ENCODE data around the gene LARGE1. TPM values are rescaled to one million over a fixed set of nuclear protein-coding genes. Genes with fewer than 3 reads are reported as not detected.

Gene LARGE1
- total and polyA plus RNA-seq, 2 of the 4 experiments (the other 2 are of a cell fraction) = 6.2 to 12.4 TPM

DNA sequence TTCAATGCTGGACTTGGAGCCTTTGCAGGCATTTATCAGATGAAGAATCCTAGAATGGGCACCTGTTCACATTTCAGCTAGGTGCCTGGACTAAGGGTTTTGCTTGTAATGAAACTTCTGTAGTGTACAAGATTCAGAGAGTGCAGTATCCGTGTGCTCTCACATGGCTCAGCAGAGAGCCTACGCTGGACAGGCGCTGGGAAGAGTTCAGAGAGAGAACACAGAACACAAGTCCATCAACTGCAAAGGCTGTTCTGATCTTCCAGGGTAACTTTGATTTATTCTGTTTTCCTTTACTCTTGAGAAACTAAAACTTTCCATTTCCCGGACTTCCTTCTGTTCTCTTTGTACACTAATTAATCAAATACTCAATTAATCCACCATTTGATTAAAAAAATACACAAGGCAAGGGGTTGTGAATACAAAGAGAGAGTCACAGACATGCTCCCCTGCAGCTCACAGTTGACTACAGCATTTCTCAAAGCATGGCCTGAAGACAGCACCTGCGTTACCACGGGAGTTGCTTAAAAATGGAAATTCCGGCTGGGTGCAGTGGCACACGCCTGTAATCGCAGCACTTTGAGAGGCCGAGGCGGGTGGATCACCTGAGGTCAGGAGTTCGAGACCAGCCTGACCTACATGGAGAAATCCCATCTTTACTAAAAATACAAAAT lies 393.7 kb downstream of the LARGE1 start:
- Histone ChIP-seq H3K9ac (ENCODE audit: low read depth, low read length) (no peak overlapping the region), H4K5ac (ENCODE audit: low read depth, low read length) (no peak overlapping the region), H3K4me2 (ENCODE audit: low read depth, low read length) (no peak overlapping the region), H3K14ac (replicated peaks; ENCODE audit: low read depth, low read length) (no peak overlapping the region), H4K8ac (ENCODE audit: low read depth in 2 of 2, low read length in 2 of 2) (no peak overlapping the region), H3K4me1 (ENCODE audit: control insufficient read depth, insufficient read depth, low read length) (no peaks in the 10 kb centered on the region), H3K23ac (ENCODE audit: low read depth, low read length) (no peak overlapping the region), H3K56ac (ENCODE audit: extremely low read depth, insufficient read depth, low read length) (no peak overlapping the region), H2BK120ac (ENCODE audit: low read depth, low read length) (no peak overlapping the region), H3K18ac (ENCODE audit: low read depth, low read length) (no peak overlapping the region), H3K4me3 (ENCODE audit: insufficient read depth, low read depth, low read length) (no peak overlapping the region), H4K91ac (ENCODE audit: insufficient read depth, low read depth, low read length) (no peak overlapping the region), H3K27ac (ENCODE audit: insufficient read depth, low read length) (no peak overlapping the region), H3K27me3 (ENCODE audit: control insufficient read depth, insufficient read depth, low read length) (no peaks in the 10 kb centered on the region), H3K9me1 (ENCODE audit: insufficient read depth, low read length) (no peaks in the 10 kb centered on the region), H3K4ac (ENCODE audit: low read depth, low read length) (no peak overlapping the region), H3K9me3 (ENCODE audit: control insufficient read depth, insufficient read depth, low read length) (no peaks in the 10 kb centered on the region), H3K36me3 (ENCODE audit: control insufficient read depth, insufficient read depth, low read length) (no peaks in the 10 kb centered on the region), H2BK5ac (ENCODE audit: low read depth, low read length, poor library complexity, severe bottlenecking) (no peak overlapping the region), H3K79me1 (ENCODE audit: low read depth in 1 of 2, low read length in 2 of 2) (no peaks in the 10 kb centered on the region), H2BK20ac (ENCODE audit: low read depth, low read length) (no peak overlapping the region), H2AK5ac (ENCODE audit: low read depth, low read length) (no peak overlapping the region), H2AK9ac (replicated peaks; ENCODE audit: low read depth, low read length, poor library complexity) (no peak overlapping the region), H2AFZ (replicated peaks; ENCODE audit: low read length, poor library complexity) (no peak overlapping the region), H2BK15ac (ENCODE audit: low read depth, low read length) (no peak overlapping the region), H4K20me1 (ENCODE audit: insufficient read depth, low read length) (no peaks in the 10 kb centered on the region)
- intact Hi-C loops (cut with micrococcal nuclease) = no loop called here
- ATAC-seq (ENCODE audit: low read depth) = no peak
- POLR2A ChIA-PET (ENCODE audit: unreplicated experiment) = no interaction called here
- no TSS peak for BruUV-seq (replicated peaks)
- TF ChIP-seq FOS (IDR thresholded peaks at IDR 0.05; ENCODE audit: low read depth, low read length) = no peak
- TF ChIP-seq MAZ (IDR thresholded peaks at IDR 0.05; ENCODE audit: borderline replicate concordance, low read depth, low read length) = no peak
- TF ChIP-seq RCOR1 (IDR thresholded peaks at IDR 0.05; ENCODE audit: insufficient replicate concordance, low read length) = no peak
- TF ChIP-seq RFX5 (IDR thresholded peaks at IDR 0.05; ENCODE audit: low read depth, low read length) = no peak
- TF ChIP-seq POLR2A (IDR thresholded peaks at IDR 0.05; ENCODE audit: low read depth, low read length) = no peak
- TF ChIP-seq, protein P1, sequence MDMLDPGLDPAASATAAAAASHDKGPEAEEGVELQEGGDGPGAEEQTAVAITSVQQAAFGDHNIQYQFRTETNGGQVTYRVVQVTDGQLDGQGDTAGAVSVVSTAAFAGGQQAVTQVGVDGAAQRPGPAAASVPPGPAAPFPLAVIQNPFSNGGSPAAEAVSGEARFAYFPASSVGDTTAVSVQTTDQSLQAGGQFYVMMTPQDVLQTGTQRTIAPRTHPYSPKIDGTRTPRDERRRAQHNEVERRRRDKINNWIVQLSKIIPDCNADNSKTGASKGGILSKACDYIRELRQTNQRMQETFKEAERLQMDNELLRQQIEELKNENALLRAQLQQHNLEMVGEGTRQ (IDR thresholded peaks at IDR 0.05; ENCODE audit: low read depth, low read length) = no peak
- in situ Hi-C loops (cut with MboI; ENCODE audit: low sequenced_read_pairs) = no loop called here
- dilution Hi-C loops (cut with HindIII; ENCODE audit: low sequenced_read_pairs, unreplicated experiment) = no loop called here
- 100% methylated on average over 1 to 2 of the region's 12 CpGs for WGBS, 2 experiments (ENCODE audit: extremely low coverage in 2 of 2, insufficient read length in 1 of 2)
- CTCF ChIA-PET = no interaction called here
- DNase-seq = no peak

Data from IMR-90 (cell line).